ENCODE measurements around the gene MDFIC2. TPM values are rescaled to one million over a fixed set of nuclear protein-coding genes. Genes with fewer than 3 reads are reported as not detected.

MDFIC2 gene
- polyA plus RNA-seq, 1 of the 3 experiments (the other 2 are of a cell fraction), result not detected

DNA sequence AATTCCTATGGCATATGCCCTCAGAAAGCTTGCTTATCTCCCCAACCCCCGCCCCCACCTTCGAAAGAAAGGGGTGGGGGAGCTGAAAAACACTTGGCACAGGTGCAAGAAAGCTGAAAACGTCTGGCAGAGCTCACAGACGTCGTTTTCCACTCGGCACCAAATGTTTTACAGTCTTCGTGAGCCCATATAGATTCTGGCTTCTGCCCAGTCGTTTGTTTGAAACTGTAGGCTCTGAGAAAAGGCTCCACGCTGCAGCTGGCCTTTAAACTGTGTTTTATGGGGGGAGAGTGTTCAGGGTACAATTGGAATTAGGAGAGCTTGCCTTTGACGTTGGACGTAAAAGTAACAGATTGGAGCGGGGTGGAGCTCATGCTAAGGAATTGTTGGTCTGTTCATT lies 130.3 kb downstream of the MDFIC2 start:
- Histone ChIP-seq H3K79me2 (ENCODE audit: insufficient read depth) (no peaks in the 10 kb centered on the region), H3K36me3 (replicated peaks in 1 of 2; ENCODE audit: control insufficient read depth in 1 of 2, insufficient read depth in 2 of 2, low read length in 1 of 2) (no peaks in the 10 kb centered on the region), H3K9me2 (no peaks in the 10 kb centered on the region), H3K9ac (no peak overlapping the region), H3K4me1 (ENCODE audit: control insufficient read depth in 1 of 2, insufficient read depth in 2 of 2, low read depth in 1 of 2, low read length in 1 of 2) (no peaks in the 10 kb centered on the region), H3K27me3 (ENCODE audit: insufficient read depth) (no peaks in the 10 kb centered on the region; the same call in 1 of the 2 replicates), H3F3A (replicated peaks; ENCODE audit: insufficient read depth) (no peaks in the 10 kb centered on the region), H2AFZ (ENCODE audit: low read depth) (no peak overlapping the region), H3K9me3 (no peaks in the 10 kb centered on the region), H3K27ac (ENCODE audit: low read depth in 2 of 2, low read length in 1 of 2) (no peak overlapping the region), H3K4me2 (no peak overlapping the region), H4K20me1 (ENCODE audit: insufficient read depth) (no peaks in the 10 kb centered on the region), H3K4me3 (ENCODE audit: low read depth in 2 of 2, low read length in 1 of 2) (no peak overlapping the region)
- no peak for DNase-seq
- 44% methylated on average over 12 of the region's 12 CpGs for WGBS (ENCODE audit: low lambda C conversion rate)
- CTCF ChIA-PET, result interaction anchor here (0.8 to 1.3 kb wide), 2 partner anchors 176 to 177 kb away, joined by 3 to 4 read pairs; no protein-coding TSS in a partner anchor
- TF ChIP-seq EP300 (IDR thresholded peaks at IDR 0.05; ENCODE audit: borderline replicate concordance in 1 of 2, low read depth in 1 of 2, low read length in 1 of 2) (no peak), SMC3 (IDR thresholded peaks at IDR 0.05; ENCODE audit: low read depth, low read length) (no peak), SIN3A (IDR thresholded peaks at IDR 0.05; ENCODE audit: borderline replicate concordance, low read depth, low read length) (no peak), FOXJ3 (CRISPR knock-in tag; IDR thresholded peaks at IDR 0.05) (no peak), RAD21 (IDR thresholded peaks at IDR 0.05; ENCODE audit: low read length) (no peak), CHD2 (IDR thresholded peaks at IDR 0.05; ENCODE audit: low read length, partially characterized antibody) (no peak), RFX5 (IDR thresholded peaks at IDR 0.05; ENCODE audit: low read length) (no peak), NRF1 (IDR thresholded peaks at IDR 0.05; ENCODE audit: low read depth, low read length) (no peak), GABPA (IDR thresholded peaks at IDR 0.05; ENCODE audit: low read depth) (no peak), POLR2AphosphoS5 (IDR thresholded peaks at IDR 0.05; ENCODE audit: low read depth, low read length) (no peak), EZH2phosphoT487 (IDR thresholded peaks at IDR 0.05; ENCODE audit: borderline replicate concordance, low read depth) (no peak), NFIC (IDR thresholded peaks at IDR 0.05; ENCODE audit: borderline replicate concordance) (no peak), FOXM1 (IDR thresholded peaks at IDR 0.05; ENCODE audit: low read depth) (no peak), TCF12 (IDR thresholded peaks at IDR 0.05) (no peak), MEF2A (IDR thresholded peaks at IDR 0.05; ENCODE audit: borderline replicate concordance, low read depth) (no peak), TEAD4 (IDR thresholded peaks at IDR 0.05; ENCODE audit: borderline replicate concordance, insufficient read depth) (no peak)
- TF ChIP-seq, protein P1, sequence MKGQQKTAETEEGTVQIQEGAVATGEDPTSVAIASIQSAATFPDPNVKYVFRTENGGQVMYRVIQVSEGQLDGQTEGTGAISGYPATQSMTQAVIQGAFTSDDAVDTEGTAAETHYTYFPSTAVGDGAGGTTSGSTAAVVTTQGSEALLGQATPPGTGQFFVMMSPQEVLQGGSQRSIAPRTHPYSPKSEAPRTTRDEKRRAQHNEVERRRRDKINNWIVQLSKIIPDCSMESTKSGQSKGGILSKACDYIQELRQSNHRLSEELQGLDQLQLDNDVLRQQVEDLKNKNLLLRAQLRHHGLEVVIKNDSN (IDR thresholded peaks at IDR 0.05; ENCODE audit: borderline replicate concordance, low read depth), result no peak
- TF ChIP-seq, protein P2, sequence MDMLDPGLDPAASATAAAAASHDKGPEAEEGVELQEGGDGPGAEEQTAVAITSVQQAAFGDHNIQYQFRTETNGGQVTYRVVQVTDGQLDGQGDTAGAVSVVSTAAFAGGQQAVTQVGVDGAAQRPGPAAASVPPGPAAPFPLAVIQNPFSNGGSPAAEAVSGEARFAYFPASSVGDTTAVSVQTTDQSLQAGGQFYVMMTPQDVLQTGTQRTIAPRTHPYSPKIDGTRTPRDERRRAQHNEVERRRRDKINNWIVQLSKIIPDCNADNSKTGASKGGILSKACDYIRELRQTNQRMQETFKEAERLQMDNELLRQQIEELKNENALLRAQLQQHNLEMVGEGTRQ (IDR thresholded peaks at IDR 0.05; ENCODE audit: borderline replicate concordance, low read depth, low read length), result no peak
- TF ChIP-seq, protein P3, sequence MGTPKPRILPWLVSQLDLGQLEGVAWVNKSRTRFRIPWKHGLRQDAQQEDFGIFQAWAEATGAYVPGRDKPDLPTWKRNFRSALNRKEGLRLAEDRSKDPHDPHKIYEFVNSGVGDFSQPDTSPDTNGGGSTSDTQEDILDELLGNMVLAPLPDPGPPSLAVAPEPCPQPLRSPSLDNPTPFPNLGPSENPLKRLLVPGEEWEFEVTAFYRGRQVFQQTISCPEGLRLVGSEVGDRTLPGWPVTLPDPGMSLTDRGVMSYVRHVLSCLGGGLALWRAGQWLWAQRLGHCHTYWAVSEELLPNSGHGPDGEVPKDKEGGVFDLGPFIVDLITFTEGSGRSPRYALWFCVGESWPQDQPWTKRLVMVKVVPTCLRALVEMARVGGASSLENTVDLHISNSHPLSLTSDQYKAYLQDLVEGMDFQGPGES (IDR thresholded peaks at IDR 0.05; ENCODE audit: low read depth, low read length), result no peak
- TF ChIP-seq, protein P4, sequence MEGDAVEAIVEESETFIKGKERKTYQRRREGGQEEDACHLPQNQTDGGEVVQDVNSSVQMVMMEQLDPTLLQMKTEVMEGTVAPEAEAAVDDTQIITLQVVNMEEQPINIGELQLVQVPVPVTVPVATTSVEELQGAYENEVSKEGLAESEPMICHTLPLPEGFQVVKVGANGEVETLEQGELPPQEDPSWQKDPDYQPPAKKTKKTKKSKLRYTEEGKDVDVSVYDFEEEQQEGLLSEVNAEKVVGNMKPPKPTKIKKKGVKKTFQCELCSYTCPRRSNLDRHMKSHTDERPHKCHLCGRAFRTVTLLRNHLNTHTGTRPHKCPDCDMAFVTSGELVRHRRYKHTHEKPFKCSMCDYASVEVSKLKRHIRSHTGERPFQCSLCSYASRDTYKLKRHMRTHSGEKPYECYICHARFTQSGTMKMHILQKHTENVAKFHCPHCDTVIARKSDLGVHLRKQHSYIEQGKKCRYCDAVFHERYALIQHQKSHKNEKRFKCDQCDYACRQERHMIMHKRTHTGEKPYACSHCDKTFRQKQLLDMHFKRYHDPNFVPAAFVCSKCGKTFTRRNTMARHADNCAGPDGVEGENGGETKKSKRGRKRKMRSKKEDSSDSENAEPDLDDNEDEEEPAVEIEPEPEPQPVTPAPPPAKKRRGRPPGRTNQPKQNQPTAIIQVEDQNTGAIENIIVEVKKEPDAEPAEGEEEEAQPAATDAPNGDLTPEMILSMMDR (IDR thresholded peaks at IDR 0.05), result no peak
- POLR2A ChIA-PET, result no interaction called here

All from SK-N-SH (cell line).